Activated CD4-positive, alpha-beta memory T cell treated with anti-CD3 and anti-CD28 coated beads for 36 hours (primary cell): ENCODE measurements around the gene PPIL3. TPM values are rescaled to one million over a fixed set of nuclear protein-coding genes. Genes with fewer than 3 reads are reported as not detected.

ENCODE experiments used
- CTCF ChIA-PET: fragments of 350-600 bp; sonication (Branson Sonifier 250); formaldehyde crosslinking; loops from one replicate; lab custom pipeline; 2021; ENCODE audit warnings: antibody characterized with exemption, inconsistent platforms; lab: Charles Lee
- POLR2A ChIA-PET: fragments of 350-600 bp; sonication (Branson Sonifier 250); formaldehyde crosslinking; loops from one replicate; lab custom pipeline; 2021; ENCODE audit warnings: antibody characterized with exemption; lab: Charles Lee
- DNase-seq: peaks from one replicate; pipeline ENCODE4 v3.0.0-alpha.2; 2020
- H3K27ac Mint-ChIP-seq: one replicate; pipeline ENCODE4 v1.8.0; 2021; ENCODE audit warnings: mixed read lengths
- H3K27me3 Mint-ChIP-seq: one replicate; pipeline ENCODE4 v1.8.0; 2021; ENCODE audit warnings: mixed read lengths
- H3K36me3 Mint-ChIP-seq: one replicate; pipeline ENCODE4 v1.8.0; 2021; ENCODE audit warnings: mixed read lengths
- H3K4me1 Mint-ChIP-seq: one replicate; pipeline ENCODE4 v1.8.0; 2021; ENCODE audit warnings: low read depth, mixed read lengths
- H3K4me3 Mint-ChIP-seq: one replicate; pipeline ENCODE4 v1.8.0; 2021; ENCODE audit warnings: mild to moderate bottlenecking, mixed read lengths
- H3K9me3 Mint-ChIP-seq: one replicate; pipeline ENCODE4 v1.8.0; 2021; ENCODE audit warnings: mixed read lengths
- intact Hi-C: fragments of 100-400 bp; cut with micrococcal nuclease; formaldehyde crosslinking; loops from one replicate; pipeline ENCODE4 v1.15.1; 2023
- total RNA-seq, 2 experiments: library from RNA; stranded (reverse); gene quantifications; one replicate each; pipeline ENCODE4 v1.2.3, GENCODE V29; 2021

PPIL3 gene
- 10 to 100 TPM; 84.0 to 87.9 TPM for total RNA-seq

DNA sequence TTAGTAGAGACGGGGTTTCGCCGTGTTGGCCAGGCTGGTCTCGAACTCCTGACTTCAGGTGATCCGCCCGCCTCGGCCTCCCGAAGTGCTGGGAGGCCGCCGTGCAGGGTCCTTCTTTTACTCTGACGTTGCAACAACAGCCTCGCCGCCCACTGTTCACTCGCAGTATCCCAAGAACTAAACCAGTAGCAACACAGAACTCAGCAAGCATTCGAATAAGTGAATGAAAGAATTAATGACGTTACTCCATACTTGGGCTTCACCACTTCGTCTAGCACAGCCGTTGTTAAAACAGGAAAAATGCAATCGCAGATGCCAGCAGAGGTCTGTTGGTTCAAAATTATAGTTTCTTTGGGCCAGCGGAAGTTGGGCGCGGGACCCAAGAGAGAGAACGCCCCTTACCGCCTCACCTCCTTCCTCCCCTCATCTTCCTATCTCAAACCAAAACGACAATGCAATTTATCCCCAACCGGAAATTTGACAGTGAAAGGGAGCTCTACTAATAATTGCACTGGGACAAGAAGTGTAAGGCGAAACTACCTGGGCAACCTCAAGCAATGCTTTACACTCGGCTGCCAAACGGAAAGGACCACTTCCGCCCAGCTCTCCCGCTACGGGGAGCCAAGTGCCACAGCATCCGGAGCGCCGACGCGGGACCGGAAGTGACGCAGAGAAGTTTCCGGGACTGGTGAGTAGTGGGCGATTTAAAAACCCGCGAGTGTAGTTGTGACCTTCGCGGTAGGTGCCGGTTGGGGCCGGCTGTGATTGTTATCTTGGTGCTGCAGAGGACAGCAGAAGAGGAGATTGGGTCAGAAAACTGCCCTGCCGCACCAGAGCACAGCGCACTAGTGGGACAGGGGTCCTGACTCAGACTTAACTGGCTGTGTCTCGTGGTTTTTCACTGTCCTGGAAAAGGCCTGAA lies at the start of gene PPIL3, which contains the start of gene NIF3L1:
Gene PPIL3 (minus strand): TSS at position 374 of the 922 bp plus-strand sequence. CDS start 1,462 bp downstream, outside the sequence.
Gene NIF3L1 (plus strand): TSS at position 668 of the 922 bp plus-strand sequence. CDS start 2,573 bp downstream, outside the sequence.
- Mint-ChIP-seq H3K27me3 (no peaks in the 10 kb centered on the region), H3K4me3 (peak within 1 kb of the TSS; percentile 98), H3K27ac (peak within 1 kb of the TSS; percentile 100), H3K4me1 (peaks cover 44% of the 10 kb centered on the region), H3K36me3 (peaks cover 29% of the 10 kb centered on the region), H3K9me3 (no peaks in the 10 kb centered on the region)
- ChIA-PET CTCF (interaction anchor here (0.9 to 2.0 kb wide), 10 partner anchors 10 to 373 kb away, joined by 4 to 14 read pairs (median 6); partner anchors contain the start of genes CASP10 and CLK1), POLR2A (interaction anchor here (0.7 to 2.0 kb wide), 22 partner anchors 14 to 345 kb away, joined by 3 to 54 read pairs (median 4); partner anchors contain the start of genes CASP10, CFLAR, CLK1 and ORC2)
- peak; percentile 99 for DNase-seq
- intact Hi-C loops = loop anchor here (1.0 to 10.0 kb wide), 12 partner anchors 25 to 476 kb away; partner anchors contain the start of genes BZW1, CLK1, HYCC2 and ORC2

DNA sequence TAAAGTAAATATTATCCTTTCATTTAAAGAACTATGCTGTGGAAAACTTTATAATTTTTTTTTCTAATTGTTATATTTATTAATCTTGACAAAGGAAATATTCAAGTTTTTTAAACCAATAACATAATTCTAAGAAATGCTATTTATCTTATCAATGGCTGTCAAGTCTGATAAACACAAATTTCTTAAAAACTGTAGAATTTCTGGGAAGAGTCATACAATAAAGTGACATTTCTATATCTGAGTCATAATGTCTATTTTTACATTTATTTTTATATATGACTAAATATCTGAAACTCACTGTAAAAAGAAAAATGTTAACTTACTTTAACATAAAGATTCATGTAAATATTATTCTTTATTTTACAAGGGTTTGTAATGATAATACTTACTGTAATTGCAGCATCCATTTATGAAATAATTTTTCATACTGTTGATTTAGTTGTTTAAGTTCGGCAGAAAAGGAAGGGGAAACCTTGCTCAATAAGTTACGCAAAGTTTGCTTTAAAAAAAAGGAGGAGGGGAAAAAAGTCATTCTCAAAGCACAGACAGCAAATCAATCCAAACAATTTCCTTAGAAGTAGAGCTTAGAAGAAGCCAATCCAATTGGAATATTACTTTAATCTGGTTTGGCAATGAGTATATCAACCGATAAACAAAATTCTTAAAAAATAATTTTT lies 42.2 kb upstream of the PPIL3 start:
- Mint-ChIP-seq H3K4me3 (no peak overlapping the region), H3K9me3 (no peaks in the 10 kb centered on the region), H3K27me3 (no peaks in the 10 kb centered on the region), H3K27ac (no peak overlapping the region), H3K4me1 (peaks cover 19% of the 10 kb centered on the region), H3K36me3 (peaks cover 29% of the 10 kb centered on the region)
- no peak for DNase-seq
- intact Hi-C loops = no loop called here
- CTCF ChIA-PET = interaction anchor here (0.9 kb wide), 1 partner anchor 138 kb away, joined by 3 read pairs; no protein-coding TSS in a partner anchor
- POLR2A ChIA-PET = interaction anchor here (0.5 kb wide), 1 partner anchor 151 kb away, joined by 3 read pairs; no protein-coding TSS in a partner anchor

DNA sequence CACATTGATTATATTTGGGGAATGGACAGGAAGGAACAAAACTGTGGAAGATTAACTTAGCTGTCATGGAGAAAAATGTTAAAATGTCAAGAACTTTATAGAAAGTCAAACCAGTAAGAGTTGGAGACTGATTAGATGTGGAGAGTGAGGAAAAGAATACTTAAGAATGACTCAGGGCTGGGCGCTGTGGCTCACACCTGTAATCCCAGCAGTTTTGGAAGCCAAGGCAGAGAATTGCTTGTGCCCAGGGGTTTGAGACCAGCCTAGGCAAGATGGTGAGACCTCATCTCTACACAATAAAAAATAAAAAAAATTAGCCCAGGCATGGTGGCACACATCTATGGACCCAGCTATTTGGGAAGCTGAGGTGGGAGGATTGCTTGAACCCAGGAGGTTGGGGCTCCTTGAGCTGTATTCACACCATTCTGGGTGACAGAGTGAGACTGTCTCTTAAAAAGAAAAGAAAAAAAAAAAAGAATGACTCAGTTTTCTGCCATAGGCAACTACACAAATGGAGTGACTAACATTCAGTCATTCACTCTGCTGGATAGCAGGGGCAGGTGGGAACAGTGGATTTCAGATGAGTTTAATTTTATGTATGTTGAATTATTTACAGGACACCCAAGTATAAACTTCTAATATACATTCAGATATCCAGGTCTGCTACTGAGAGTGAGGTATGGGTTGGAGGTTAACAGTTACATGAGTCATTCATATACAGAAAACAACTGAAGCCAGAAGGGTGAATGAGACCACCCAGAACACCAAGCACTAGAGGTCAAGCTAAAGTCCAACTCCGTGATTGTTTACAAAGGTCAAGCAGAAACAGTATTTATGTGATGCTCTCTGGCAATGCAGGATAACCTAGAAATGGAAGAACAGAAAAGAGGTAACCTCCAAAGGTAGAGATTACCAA lies 40.7 kb upstream of the PPIL3 start:
- Mint-ChIP-seq H3K4me1 (peaks cover 19% of the 10 kb centered on the region), H3K36me3 (peaks cover 25% of the 10 kb centered on the region), H3K9me3 (no peaks in the 10 kb centered on the region), H3K4me3 (no peak overlapping the region), H3K27me3 (no peaks in the 10 kb centered on the region), H3K27ac (peak overlapping the region; percentile 79)
- intact Hi-C loops = loop anchor here (1.0 kb wide), 1 partner anchor 15 kb away; no protein-coding TSS in a partner anchor
- ChIA-PET POLR2A (interaction anchor here (0.6 to 0.7 kb wide), 3 partner anchors 10 to 18 kb away, joined by 4 to 6 read pairs (median 5); no protein-coding TSS in a partner anchor), CTCF (interaction anchor here (1.0 kb wide), 1 partner anchor 253 kb away, joined by 3 read pairs; the partner anchor contains the start of gene CASP10)
- no peak for DNase-seq

DNA sequence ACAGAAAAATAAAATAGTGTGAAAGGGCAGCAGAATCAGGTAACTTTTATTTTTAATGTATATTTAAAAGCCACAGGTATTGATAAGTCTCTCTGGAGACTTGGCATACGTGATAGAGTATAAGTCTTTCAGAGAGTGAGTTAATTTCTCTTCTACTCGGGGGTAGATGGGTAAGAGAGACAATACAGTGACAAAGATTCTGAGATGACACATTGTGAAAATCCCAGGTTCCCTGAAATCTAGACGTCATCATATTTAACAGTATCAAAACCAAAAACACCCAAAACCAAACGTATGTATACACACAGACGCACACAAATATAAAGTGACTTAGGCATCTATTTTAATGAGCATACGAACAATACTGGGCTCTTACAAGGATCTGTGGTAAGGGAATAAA lies 33.6 kb upstream of the PPIL3 start:
- no peak for DNase-seq
- no peaks in the 10 kb centered on the region for H3K27me3 Mint-ChIP-seq
- ChIA-PET CTCF (interaction anchor here (0.8 to 1.0 kb wide), 2 partner anchors 147 to 193 kb away, joined by 3 read pairs; no protein-coding TSS in a partner anchor), POLR2A (interaction anchor here (1.0 kb wide), 1 partner anchor 17 kb away, joined by 3 read pairs; no protein-coding TSS in a partner anchor)
- no peak overlapping the region for H3K4me3 Mint-ChIP-seq
- no peaks in the 10 kb centered on the region for H3K9me3 Mint-ChIP-seq
- H3K27ac Mint-ChIP-seq = peak overlapping the region; percentile 76
- H3K4me1 Mint-ChIP-seq = peaks cover 16% of the 10 kb centered on the region
- intact Hi-C loops = loop anchor here (1.0 to 5.0 kb wide), 3 partner anchors 22 to 145 kb away; no protein-coding TSS in a partner anchor
- peaks cover 17% of the 10 kb centered on the region for H3K36me3 Mint-ChIP-seq

DNA sequence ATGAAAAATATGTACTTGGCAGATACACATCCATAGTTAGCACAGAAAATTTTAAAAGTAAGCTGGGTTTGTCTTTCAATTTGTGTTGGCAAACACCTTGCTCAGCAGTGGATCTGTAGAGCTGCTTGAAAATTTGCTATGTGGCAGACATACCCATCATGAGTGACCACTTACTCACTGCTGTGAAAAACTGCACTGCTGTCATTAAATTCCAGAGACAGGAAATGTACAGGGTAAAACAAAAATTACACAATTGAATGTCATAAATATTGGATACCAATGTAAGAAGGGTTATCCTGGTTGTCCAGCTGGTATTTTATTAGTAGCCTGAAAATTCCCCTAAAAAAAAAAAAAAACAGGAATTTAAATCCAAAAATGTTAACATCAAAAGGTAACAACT lies 24.8 kb upstream of the PPIL3 start:
- Mint-ChIP-seq H3K36me3 (peaks cover 28% of the 10 kb centered on the region), H3K4me3 (no peak overlapping the region), H3K9me3 (no peaks in the 10 kb centered on the region), H3K4me1 (peaks cover 2% of the 10 kb centered on the region), H3K27me3 (no peaks in the 10 kb centered on the region), H3K27ac (no peak overlapping the region)
- intact Hi-C loops = no loop called here
- POLR2A ChIA-PET = no interaction called here
- DNase-seq = no peak
- CTCF ChIA-PET = interaction anchor here (0.8 kb wide), 1 partner anchor 8 kb away, joined by 3 read pairs; no protein-coding TSS in a partner anchor

DNA sequence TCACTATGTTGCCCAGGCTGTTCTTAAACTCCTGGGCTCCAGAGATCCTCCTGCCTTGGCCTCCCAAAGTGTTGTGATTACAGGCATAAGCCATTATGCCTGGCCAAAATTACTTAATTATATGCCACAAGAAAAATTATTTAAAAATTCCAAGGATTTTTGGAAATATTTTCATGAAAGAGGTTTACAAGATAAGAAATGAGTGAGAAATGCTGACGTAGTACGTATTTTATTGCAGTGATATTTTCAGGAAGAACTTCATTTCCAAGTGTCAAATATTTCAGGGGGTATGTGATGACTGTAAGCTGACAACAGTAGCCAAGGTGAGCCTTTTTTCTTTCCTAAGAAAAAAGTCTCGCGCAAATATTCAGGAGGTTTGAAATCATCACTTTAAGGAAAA lies 21.1 kb upstream of the PPIL3 start:
- H3K27me3 Mint-ChIP-seq = no peaks in the 10 kb centered on the region
- ChIA-PET CTCF (no interaction called here), POLR2A (no interaction called here)
- H3K27ac Mint-ChIP-seq = no peak overlapping the region
- H3K36me3 Mint-ChIP-seq = peaks cover 27% of the 10 kb centered on the region
- no peak for DNase-seq
- no peaks in the 10 kb centered on the region for H3K9me3 Mint-ChIP-seq
- intact Hi-C loops = no loop called here
- peaks cover 2% of the 10 kb centered on the region for H3K4me1 Mint-ChIP-seq
- H3K4me3 Mint-ChIP-seq = no peak overlapping the region

DNA sequence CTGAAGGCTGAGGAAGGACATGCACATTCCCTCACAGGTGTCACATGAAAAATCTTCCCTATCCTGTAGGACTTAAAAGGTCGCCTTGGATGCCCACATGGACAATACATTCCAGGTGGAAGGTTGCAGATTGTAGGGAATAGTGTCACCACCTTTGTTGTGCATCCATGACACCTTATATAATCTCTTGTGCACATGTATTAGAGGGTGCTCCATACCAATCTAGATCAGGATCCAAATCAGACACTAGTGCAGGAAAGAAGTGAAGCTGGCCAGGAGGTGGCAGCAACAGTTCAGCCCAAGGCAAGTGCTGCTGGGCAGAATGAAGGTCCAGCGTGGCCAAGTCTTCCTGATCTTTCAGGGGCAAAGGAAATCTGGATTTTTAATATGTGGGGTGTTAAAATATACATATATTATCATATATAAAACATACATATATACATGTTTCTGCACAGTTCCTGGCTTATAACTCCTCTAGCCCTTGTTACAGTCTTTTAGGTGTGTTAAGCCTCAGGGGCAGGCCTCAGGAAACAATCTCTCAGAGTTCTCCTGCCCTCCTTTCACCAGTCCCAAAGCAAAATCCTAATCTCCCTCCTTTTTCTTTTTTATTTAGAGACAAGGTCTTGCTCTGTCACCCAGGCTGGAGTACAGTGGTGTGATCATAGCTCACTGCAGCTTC lies 16.9 kb upstream of the PPIL3 start:
- ChIA-PET POLR2A (interaction anchor here (0.6 to 1.0 kb wide), 2 partner anchors 16 to 225 kb away, joined by 3 to 5 read pairs; no protein-coding TSS in a partner anchor), CTCF (interaction anchor here (0.7 to 5.1 kb wide), 17 partner anchors 8 to 327 kb away, joined by 3 to 72 read pairs (median 4); partner anchors contain the start of genes CASP10, HYCC2 and NDUFB3)
- DNase-seq = peak; percentile 78
- no peaks in the 10 kb centered on the region for H3K27me3 Mint-ChIP-seq
- intact Hi-C loops = loop anchor here (1.0 kb wide), 2 partner anchors 164 to 272 kb away; no protein-coding TSS in a partner anchor
- H3K36me3 Mint-ChIP-seq = peaks cover 16% of the 10 kb centered on the region
- peak overlapping the region; percentile 38 for H3K27ac Mint-ChIP-seq
- H3K4me3 Mint-ChIP-seq = no peak overlapping the region
- no peaks in the 10 kb centered on the region for H3K9me3 Mint-ChIP-seq
- H3K4me1 Mint-ChIP-seq = peaks cover 6% of the 10 kb centered on the region

DNA sequence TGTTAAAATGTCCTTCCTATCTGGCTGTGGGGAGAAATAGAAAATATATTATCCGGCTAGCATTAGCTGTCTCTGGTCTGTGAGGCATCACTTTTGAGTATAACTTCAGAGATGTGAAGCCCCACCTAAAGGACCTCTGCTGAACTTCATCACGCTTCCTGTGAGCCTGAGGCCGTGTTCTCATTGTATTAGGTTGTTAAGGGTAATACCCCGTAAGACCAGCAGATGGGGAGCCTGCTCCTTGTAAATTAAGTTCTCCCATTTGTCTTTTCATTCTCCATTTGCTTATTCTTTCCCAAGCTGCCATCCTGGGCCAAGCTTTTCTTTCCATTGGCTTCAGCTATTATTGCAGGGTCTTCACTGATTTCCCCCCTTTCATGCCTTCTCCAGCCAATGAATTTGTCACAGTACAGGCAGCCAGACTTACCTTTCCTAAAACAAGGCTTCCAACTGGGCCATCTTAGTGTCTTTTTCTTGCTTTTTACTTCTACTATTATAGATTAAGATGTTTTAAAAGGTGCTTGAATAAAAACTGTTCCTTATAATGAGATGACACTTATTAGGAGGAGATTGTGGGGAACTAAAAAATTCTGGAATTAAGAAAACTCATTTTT lies 12.7 kb upstream of the PPIL3 start:
- Mint-ChIP-seq H3K36me3 (peaks cover 20% of the 10 kb centered on the region), H3K27me3 (no peaks in the 10 kb centered on the region)

DNA sequence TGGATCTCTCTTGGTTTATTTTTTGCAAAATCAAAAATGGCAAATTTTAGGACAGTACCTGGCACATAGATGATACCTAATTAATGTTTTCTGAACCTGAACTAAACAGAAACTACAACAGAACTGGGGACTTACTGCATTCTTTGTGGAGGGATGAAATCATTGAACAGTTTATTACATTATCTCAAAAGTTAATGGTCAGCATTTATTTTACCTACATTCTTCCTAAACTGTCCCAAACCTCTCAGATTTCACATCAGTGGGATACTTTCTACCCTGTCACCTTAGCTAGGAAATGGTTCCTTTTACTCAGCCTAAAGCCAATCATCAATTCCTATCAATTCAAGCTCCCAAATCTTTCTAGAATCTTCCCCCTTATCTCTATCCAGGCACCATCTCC lies 10.6 kb upstream of the PPIL3 start:
- Mint-ChIP-seq H3K4me1 (peaks cover 9% of the 10 kb centered on the region), H3K27ac (no peak overlapping the region)
- POLR2A ChIA-PET = no interaction called here

More for the DNA sequence above, 12.7 kb upstream of the PPIL3 start:
- DNase-seq = peak; percentile 79
- intact Hi-C loops = loop anchor here (1.0 to 2.0 kb wide), 6 partner anchors 21 to 331 kb away; no protein-coding TSS in a partner anchor
- Mint-ChIP-seq H3K9me3 (no peaks in the 10 kb centered on the region), H3K27ac (peak overlapping the region; percentile 69), H3K4me3 (no peak overlapping the region), H3K4me1 (peaks cover 9% of the 10 kb centered on the region)
- ChIA-PET POLR2A (interaction anchor here (0.8 to 1.2 kb wide), 2 partner anchors 11 to 215 kb away, joined by 3 read pairs; no protein-coding TSS in a partner anchor), CTCF (interaction anchor here (0.6 to 2.2 kb wide), 27 partner anchors 9 to 463 kb away, joined by 3 to 31 read pairs (median 4); partner anchors contain the start of genes CFLAR, NIF3L1 and PPIL3)

More for the DNA sequence above, 10.6 kb upstream of the PPIL3 start:
- Mint-ChIP-seq H3K4me3 (no peak overlapping the region), H3K27me3 (no peaks in the 10 kb centered on the region), H3K36me3 (peaks cover 26% of the 10 kb centered on the region), H3K9me3 (no peaks in the 10 kb centered on the region)
- no peak for DNase-seq
- intact Hi-C loops = no loop called here
- CTCF ChIA-PET = interaction anchor here (0.9 to 1.5 kb wide), 2 partner anchors 10 to 333 kb away, joined by 3 to 6 read pairs; partner anchors contain the start of gene NIF3L1
